Measurements from ENCODE around the gene DPYSL3.

The DPYSL3 gene

GRCh38 chr5:147481874-147482705 is 27.8 kb downstream of the DPYSL3 start:
- Histone ChIP-seq H2BK5ac (ENCODE audit: low read depth, low read length, poor library complexity) (no peak overlapping the region), H2BK12ac (ENCODE audit: low read length) (peak overlapping the region; percentile 26)
- DNase-seq: peak in 1 of 2 donors; percentile 6

GRCh38 chr5:147481376-147481775 is 28.5 kb downstream of the DPYSL3 start:
- H4K12ac ChIP-seq (ENCODE audit: low read depth, low read length): no peak overlapping the region
- H2BK5ac ChIP-seq (ENCODE audit: low read depth, low read length, poor library complexity): peak overlapping the region; percentile 19
- H3K27ac ChIP-seq (ENCODE audit: low read depth, low read length): no peak overlapping the region
- H3K9me3 ChIP-seq (ENCODE audit: insufficient read depth, low read depth, low read length): no peaks in the 10 kb centered on the region
- no CpG with 5 or more reads among the region's 1 CpG for WGBS (ENCODE audit: extremely low coverage, insufficient coverage, insufficient read length)
- no peaks in the 10 kb centered on the region for H3K27me3 ChIP-seq (ENCODE audit: insufficient read depth, low read length)
- no peaks in the 10 kb centered on the region for H3K4me1 ChIP-seq (ENCODE audit: control insufficient read depth in 1 of 2, insufficient read depth in 2 of 2, low read length in 2 of 2)
- no peak overlapping the region for H3K23ac ChIP-seq (ENCODE audit: low read length)
- H2BK12ac ChIP-seq (ENCODE audit: low read length): no peak overlapping the region
- H3K14ac ChIP-seq (ENCODE audit: low read length): no peak overlapping the region
- no peak overlapping the region for H3K4me2 ChIP-seq (ENCODE audit: low read length)
- H3K9ac ChIP-seq (ENCODE audit: low read length): no peak overlapping the region
- no peak for DNase-seq
- H2AFZ ChIP-seq (ENCODE audit: insufficient read depth, low read length, poor library complexity): no peak overlapping the region
- no peaks in the 10 kb centered on the region for H3K79me2 ChIP-seq (ENCODE audit: control insufficient read depth, insufficient read depth, low read length, poor library complexity)
- no peak overlapping the region for H2BK120ac ChIP-seq (ENCODE audit: insufficient read depth, low read length, poor library complexity)
- H3K18ac ChIP-seq (ENCODE audit: low read length): no peak overlapping the region
- H2AK5ac ChIP-seq (ENCODE audit: low read length): no peak overlapping the region
- H3K79me1 ChIP-seq (ENCODE audit: low read length): no peaks in the 10 kb centered on the region
- H3K4me3 ChIP-seq (ENCODE audit: low read depth, low read length): no peak overlapping the region
- no peak overlapping the region for H4K8ac ChIP-seq (ENCODE audit: low read depth, low read length)
- no peak overlapping the region for H3K4ac ChIP-seq (ENCODE audit: low read depth, low read length)
- H4K91ac ChIP-seq (ENCODE audit: low read depth, low read length): no peak overlapping the region
- no peaks in the 10 kb centered on the region for H3K36me3 ChIP-seq (ENCODE audit: control insufficient read depth in 1 of 2, insufficient read depth in 2 of 2, low read length in 2 of 2)

More at GRCh38 chr5:147481874-147482705, 27.8 kb downstream of the DPYSL3 start:
- no peaks in the 10 kb centered on the region for H3K4me1 ChIP-seq (ENCODE audit: control insufficient read depth in 1 of 2, insufficient read depth in 2 of 2, low read length in 2 of 2)
- no peak overlapping the region for H3K9ac ChIP-seq (ENCODE audit: low read length)
- H3K18ac ChIP-seq (ENCODE audit: low read length): no peak overlapping the region
- no peak overlapping the region for H3K4ac ChIP-seq (ENCODE audit: low read depth, low read length)
- no peaks in the 10 kb centered on the region for H3K36me3 ChIP-seq (ENCODE audit: control insufficient read depth in 1 of 2, insufficient read depth in 2 of 2, low read length in 2 of 2)
- no peak overlapping the region for H3K27ac ChIP-seq (ENCODE audit: low read depth, low read length)
- no peak overlapping the region for H3K23ac ChIP-seq (ENCODE audit: low read length)
- no peak overlapping the region for H4K8ac ChIP-seq (ENCODE audit: low read depth, low read length)
- no peaks in the 10 kb centered on the region for H3K79me2 ChIP-seq (ENCODE audit: control insufficient read depth, insufficient read depth, low read length, poor library complexity)
- no peaks in the 10 kb centered on the region for H3K79me1 ChIP-seq (ENCODE audit: low read length)
- H4K91ac ChIP-seq (ENCODE audit: low read depth, low read length): no peak overlapping the region
- H2AFZ ChIP-seq (ENCODE audit: insufficient read depth, low read length, poor library complexity): no peak overlapping the region
- no peak overlapping the region for H3K4me3 ChIP-seq (ENCODE audit: low read depth, low read length)
- H3K14ac ChIP-seq (ENCODE audit: low read length): no peak overlapping the region
- H2BK120ac ChIP-seq (ENCODE audit: insufficient read depth, low read length, poor library complexity): no peak overlapping the region
- H4K12ac ChIP-seq (ENCODE audit: low read depth, low read length): no peak overlapping the region
- H3K27me3 ChIP-seq (ENCODE audit: insufficient read depth, low read length): no peaks in the 10 kb centered on the region
- no peak overlapping the region for H3K4me2 ChIP-seq (ENCODE audit: low read length)
- no peaks in the 10 kb centered on the region for H3K9me3 ChIP-seq (ENCODE audit: insufficient read depth, low read depth, low read length)
- WGBS (ENCODE audit: extremely low coverage, insufficient coverage, insufficient read length): no CpG with 5 or more reads among the region's 3 CpGs
- H2AK5ac ChIP-seq (ENCODE audit: low read length): no peak overlapping the region

- H3K9ac ChIP-seq (ENCODE audit: low read length): no peak overlapping the region
- no peak overlapping the region for H3K23ac ChIP-seq (ENCODE audit: low read length)
- H3K4me3 ChIP-seq (ENCODE audit: low read depth, low read length): no peak overlapping the region
- H2AFZ ChIP-seq (ENCODE audit: insufficient read depth, low read length, poor library complexity): no peak overlapping the region
- no peak overlapping the region for H2BK120ac ChIP-seq (ENCODE audit: insufficient read depth, low read length, poor library complexity)
- no peak overlapping the region for H4K91ac ChIP-seq (ENCODE audit: low read depth, low read length)
- no peak overlapping the region for H4K8ac ChIP-seq (ENCODE audit: low read depth, low read length)
- H3K27me3 ChIP-seq (ENCODE audit: insufficient read depth, low read length): no peaks in the 10 kb centered on the region
- WGBS (ENCODE audit: extremely low coverage, insufficient coverage, insufficient read length): no CpG with 5 or more reads among the region's 6 CpGs
- H3K27ac ChIP-seq (ENCODE audit: low read depth, low read length): no peak overlapping the region
- H3K4ac ChIP-seq (ENCODE audit: low read depth, low read length): no peak overlapping the region
- no peak overlapping the region for H3K18ac ChIP-seq (ENCODE audit: low read length)
- no peak overlapping the region for H2BK5ac ChIP-seq (ENCODE audit: low read depth, low read length, poor library complexity)
- H2BK12ac ChIP-seq (ENCODE audit: low read length): no peak overlapping the region
- H2AK5ac ChIP-seq (ENCODE audit: low read length): no peak overlapping the region
- H3K14ac ChIP-seq (ENCODE audit: low read length): no peak overlapping the region
- no peaks in the 10 kb centered on the region for H3K4me1 ChIP-seq (ENCODE audit: control insufficient read depth in 1 of 2, insufficient read depth in 2 of 2, low read length in 2 of 2)
- no peak overlapping the region for H3K4me2 ChIP-seq (ENCODE audit: low read length)
- H3K9me3 ChIP-seq (ENCODE audit: insufficient read depth, low read depth, low read length): no peaks in the 10 kb centered on the region
- H3K79me2 ChIP-seq (ENCODE audit: control insufficient read depth, insufficient read depth, low read length, poor library complexity): no peaks in the 10 kb centered on the region
- H3K36me3 ChIP-seq (ENCODE audit: control insufficient read depth in 1 of 2, insufficient read depth in 2 of 2, low read length in 2 of 2): no peaks in the 10 kb centered on the region
- H3K79me1 ChIP-seq (ENCODE audit: low read length): no peaks in the 10 kb centered on the region
- H4K12ac ChIP-seq (ENCODE audit: low read depth, low read length): no peak overlapping the region
- no peak for DNase-seq
Measured at GRCh38 chr5:147479949-147480348, 29.9 kb downstream of the DPYSL3 start.

- Histone ChIP-seq H2BK120ac (ENCODE audit: insufficient read depth, low read length, poor library complexity) (no peak overlapping the region), H2AFZ (ENCODE audit: insufficient read depth, low read length, poor library complexity) (no peak overlapping the region), H2BK5ac (ENCODE audit: low read depth, low read length, poor library complexity) (no peak overlapping the region), H3K4ac (ENCODE audit: low read depth, low read length) (no peak overlapping the region), H4K91ac (ENCODE audit: low read depth, low read length) (no peak overlapping the region), H2AK5ac (ENCODE audit: low read length) (no peak overlapping the region), H3K18ac (ENCODE audit: low read length) (no peak overlapping the region), H3K79me1 (ENCODE audit: low read length) (no peaks in the 10 kb centered on the region), H3K4me3 (ENCODE audit: low read depth, low read length) (no peak overlapping the region), H3K4me2 (ENCODE audit: low read length) (no peak overlapping the region), H3K79me2 (ENCODE audit: control insufficient read depth, insufficient read depth, low read length, poor library complexity) (no peaks in the 10 kb centered on the region), H4K8ac (ENCODE audit: low read depth, low read length) (no peak overlapping the region), H3K27ac (ENCODE audit: low read depth, low read length) (no peak overlapping the region), H3K4me1 (ENCODE audit: control insufficient read depth in 1 of 2, insufficient read depth in 2 of 2, low read length in 2 of 2) (no peaks in the 10 kb centered on the region), H3K36me3 (ENCODE audit: control insufficient read depth in 1 of 2, insufficient read depth in 2 of 2, low read length in 2 of 2) (no peaks in the 10 kb centered on the region), H3K23ac (ENCODE audit: low read length) (no peak overlapping the region), H3K9me3 (ENCODE audit: insufficient read depth, low read depth, low read length) (no peaks in the 10 kb centered on the region), H2BK12ac (ENCODE audit: low read length) (no peak overlapping the region), H4K12ac (ENCODE audit: low read depth, low read length) (no peak overlapping the region), H3K27me3 (ENCODE audit: insufficient read depth, low read length) (no peaks in the 10 kb centered on the region), H3K9ac (ENCODE audit: low read length) (no peak overlapping the region), H3K14ac (ENCODE audit: low read length) (no peak overlapping the region)
- no peak for DNase-seq
Measured at GRCh38 chr5:147479444-147479843, 30.4 kb downstream of the DPYSL3 start.

Measured in trophoblast cell (in vitro differentiated cells and primary cell).